Neural cell (in vitro differentiated cells): ENCODE measurements around the gene MRPS34. TPM values are rescaled to one million over a fixed set of nuclear protein-coding genes. Genes with fewer than 3 reads are reported as not detected.

Experiments used
- H2AFZ ChIP-seq: fragments of 200-600, 300-800 bp; sonication (generic), shearing (Covaris generic); 2 replicates; pipeline ENCODE4 v1.6.0; 2014; ENCODE audit warnings: low read depth, mild to moderate bottlenecking, antibody characterized with exemption, low read length, moderate library complexity
- H3F3A ChIP-seq: fragments of 200-600 bp; shearing (Covaris generic); 2 replicates; pipeline ENCODE4 v1.6.1; 2016; ENCODE audit warnings: mild to moderate bottlenecking, moderate library complexity, mixed read lengths, antibody characterized with exemption, low read length; ENCODE audit not compliant: insufficient read depth, poor library complexity, severe bottlenecking
- H3K27ac ChIP-seq: fragments of 200-600, 300-800 bp; sonication (generic), shearing (Covaris generic); 2 replicates; pipeline ENCODE4 v1.5.1; 2014; ENCODE audit warnings: mild to moderate bottlenecking, low read length, moderate library complexity
- H3K27me3 ChIP-seq: fragments of 300-800, 200-600 bp; sonication (generic), shearing (Covaris generic); 2 replicates; pipeline ENCODE4 v1.6.0; 2014; ENCODE audit warnings: mild to moderate bottlenecking, low read depth, low read length, moderate library complexity; ENCODE audit not compliant: insufficient read depth
- H3K36me3 ChIP-seq: fragments of 300-800, 200-600 bp; sonication (generic), shearing (Covaris generic); 2 replicates; pipeline ENCODE4 v1.5.1; 2014; ENCODE audit warnings: mild to moderate bottlenecking, antibody characterized with exemption, low read length, moderate library complexity; ENCODE audit not compliant: insufficient read depth
- H3K4me2 ChIP-seq: fragments of 300-800, 200-600 bp; sonication (generic), shearing (Covaris generic); 2 replicates; pipeline ENCODE4 v1.6.0; 2014; ENCODE audit warnings: mild to moderate bottlenecking, low read length
- H3K4me3 ChIP-seq: fragments of 300-800, 200-600 bp; sonication (generic), shearing (Covaris generic); 2 replicates; pipeline ENCODE4 v1.5.1; 2014; ENCODE audit warnings: mild to moderate bottlenecking, low read length, moderate library complexity
- H3K79me2 ChIP-seq: fragments of 200-600 bp; shearing (Covaris generic); replicated peaks from 2 replicates; pipeline ENCODE4 v1.6.0; 2014; ENCODE audit warnings: mild to moderate bottlenecking, low read length, moderate library complexity; ENCODE audit not compliant: insufficient read depth
- H3K9ac ChIP-seq: fragments of 300-800, 200-600 bp; sonication (generic), shearing (Covaris generic); 2 replicates; pipeline ENCODE4 v1.6.1; 2016; ENCODE audit warnings: mild to moderate bottlenecking, low read length, mixed read lengths
- H3K9me2 ChIP-seq: fragments of 200-600 bp; shearing (Covaris generic); 2 replicates; pipeline ENCODE4 v1.6.1; 2016; ENCODE audit warnings: mild to moderate bottlenecking, low read length, mixed read lengths; ENCODE audit not compliant: insufficient read depth
- H3K9me3 ChIP-seq: fragments of 200-600, 300-800 bp; sonication (generic), shearing (Covaris generic); 2 replicates; pipeline ENCODE4 v1.6.1; 2016; ENCODE audit warnings: mild to moderate bottlenecking, mixed run types, low read length, moderate library complexity, mixed read lengths
- H4K20me1 ChIP-seq: fragments of 200-600 bp; shearing (Covaris generic); 2 replicates; pipeline ENCODE4 v1.6.1; 2016; ENCODE audit warnings: mild to moderate bottlenecking, mixed run types; ENCODE audit not compliant: insufficient read depth
- EP300 ChIP-seq: fragments of 450-650 bp; conservative IDR thresholded peaks from 2 replicates; pipeline ENCODE4 v1.6.1; 2014; ENCODE audit warnings: antibody characterized with exemption, mild to moderate bottlenecking, moderate library complexity; ENCODE audit not compliant: poor library complexity, severe bottlenecking
- EZH2 ChIP-seq: fragments of 200-600, 300-800 bp; shearing (Covaris generic), sonication (generic); IDR thresholded peaks from 2 replicates; pipeline ENCODE4 v1.6.1; 2014; ENCODE audit warnings: antibody characterized with exemption, low read length, borderline replicate concordance, mild to moderate bottlenecking; ENCODE audit not compliant: insufficient read depth, poor library complexity, severe bottlenecking
- MXI1 ChIP-seq: fragments of 450-650 bp; conservative IDR thresholded peaks from 2 replicates; pipeline ENCODE4 v1.6.1; 2014; ENCODE audit warnings: antibody characterized with exemption, mild to moderate bottlenecking; ENCODE audit not compliant: poor library complexity, severe bottlenecking
- POLR2AphosphoS5 ChIP-seq: IDR thresholded peaks from 2 replicates; pipeline ENCODE4 v1.6.1; 2012
- RAD21 ChIP-seq: fragments of 450-650 bp; conservative IDR thresholded peaks from 2 replicates; pipeline ENCODE4 v1.6.1; 2014; ENCODE audit warnings: antibody characterized with exemption, mild to moderate bottlenecking, moderate library complexity
- SMC3 ChIP-seq: fragments of 450-650 bp; conservative IDR thresholded peaks from 2 replicates; pipeline ENCODE4 v1.6.1; 2014; ENCODE audit warnings: antibody characterized with exemption, mild to moderate bottlenecking, moderate library complexity; ENCODE audit not compliant: poor library complexity
- TAF1 ChIP-seq: IDR thresholded peaks from 2 replicates; pipeline ENCODE4 v1.6.1; 2012; ENCODE audit warnings: low read depth
- polyA plus RNA-seq: library from polyadenylated mRNA; depleted of rRNA; stranded (reverse); fragments of >200 nt; gene quantifications from 2 replicates; pipeline ENCODE4 v1.2.3, GENCODE V29; 2014
- TF ChIP-seq, protein P1 (sequence below): IDR thresholded peaks from 2 replicates; pipeline ENCODE4 v1.6.1; 2012; ENCODE audit warnings: borderline replicate concordance
- TF ChIP-seq, protein P2 (sequence below): fragments of 450-650 bp; IDR thresholded peaks from 2 replicates; pipeline ENCODE4 v1.5.1; 2014; ENCODE audit warnings: antibody characterized with exemption, mild to moderate bottlenecking, moderate library complexity; ENCODE audit not compliant: poor library complexity, severe bottlenecking

Gene MRPS34
- polyA plus RNA-seq, 1 donor from 2014 or later, result 113 TPM

- peaks cover under 1% of the 10 kb centered on the region for H3K36me3 ChIP-seq
Observed at GRCh38 chr16:1729026-1729425, 43.9 kb downstream of the MRPS34 start.

GRCh38 chr16:1727651-1728624, 45.0 kb downstream of the MRPS34 start:
- no peak overlapping the region for H2AFZ ChIP-seq
- no peaks in the 10 kb centered on the region for H3K36me3 ChIP-seq
- no peak overlapping the region for H3K27ac ChIP-seq
- H3K9me2 ChIP-seq, result no peaks in the 10 kb centered on the region
- H3K9ac ChIP-seq, result no peak overlapping the region
- H3K4me2 ChIP-seq, result no peak overlapping the region
- H3K9me3 ChIP-seq, result no peaks in the 10 kb centered on the region
- no peak for TF ChIP-seq EP300
- no peaks in the 10 kb centered on the region for H3K27me3 ChIP-seq
- peaks cover 9% of the 10 kb centered on the region for H3K79me2 ChIP-seq
- H3K4me3 ChIP-seq, result no peak overlapping the region
- no peaks in the 10 kb centered on the region for H4K20me1 ChIP-seq
- no peaks in the 10 kb centered on the region for H3F3A ChIP-seq

More at GRCh38 chr16:1729026-1729425, 43.9 kb downstream of the MRPS34 start:
- Histone ChIP-seq H3K4me3 (no peak overlapping the region), H2AFZ (no peak overlapping the region), H3K9me2 (no peaks in the 10 kb centered on the region), H3K9me3 (no peaks in the 10 kb centered on the region), H3K4me2 (no peak overlapping the region), H3K27ac (no peak overlapping the region), H3F3A (no peaks in the 10 kb centered on the region), H3K79me2 (peaks cover under 1% of the 10 kb centered on the region), H3K9ac (no peak overlapping the region), H3K27me3 (no peaks in the 10 kb centered on the region), H4K20me1 (no peaks in the 10 kb centered on the region)
- no peak for TF ChIP-seq EP300
- TF ChIP-seq POLR2AphosphoS5, result no peak
- TF ChIP-seq RAD21, result no peak
- TF ChIP-seq MXI1, result no peak
- no peak for TF ChIP-seq TAF1
- TF ChIP-seq EZH2, result no peak
- no peak for TF ChIP-seq SMC3
- TF ChIP-seq, protein P1, sequence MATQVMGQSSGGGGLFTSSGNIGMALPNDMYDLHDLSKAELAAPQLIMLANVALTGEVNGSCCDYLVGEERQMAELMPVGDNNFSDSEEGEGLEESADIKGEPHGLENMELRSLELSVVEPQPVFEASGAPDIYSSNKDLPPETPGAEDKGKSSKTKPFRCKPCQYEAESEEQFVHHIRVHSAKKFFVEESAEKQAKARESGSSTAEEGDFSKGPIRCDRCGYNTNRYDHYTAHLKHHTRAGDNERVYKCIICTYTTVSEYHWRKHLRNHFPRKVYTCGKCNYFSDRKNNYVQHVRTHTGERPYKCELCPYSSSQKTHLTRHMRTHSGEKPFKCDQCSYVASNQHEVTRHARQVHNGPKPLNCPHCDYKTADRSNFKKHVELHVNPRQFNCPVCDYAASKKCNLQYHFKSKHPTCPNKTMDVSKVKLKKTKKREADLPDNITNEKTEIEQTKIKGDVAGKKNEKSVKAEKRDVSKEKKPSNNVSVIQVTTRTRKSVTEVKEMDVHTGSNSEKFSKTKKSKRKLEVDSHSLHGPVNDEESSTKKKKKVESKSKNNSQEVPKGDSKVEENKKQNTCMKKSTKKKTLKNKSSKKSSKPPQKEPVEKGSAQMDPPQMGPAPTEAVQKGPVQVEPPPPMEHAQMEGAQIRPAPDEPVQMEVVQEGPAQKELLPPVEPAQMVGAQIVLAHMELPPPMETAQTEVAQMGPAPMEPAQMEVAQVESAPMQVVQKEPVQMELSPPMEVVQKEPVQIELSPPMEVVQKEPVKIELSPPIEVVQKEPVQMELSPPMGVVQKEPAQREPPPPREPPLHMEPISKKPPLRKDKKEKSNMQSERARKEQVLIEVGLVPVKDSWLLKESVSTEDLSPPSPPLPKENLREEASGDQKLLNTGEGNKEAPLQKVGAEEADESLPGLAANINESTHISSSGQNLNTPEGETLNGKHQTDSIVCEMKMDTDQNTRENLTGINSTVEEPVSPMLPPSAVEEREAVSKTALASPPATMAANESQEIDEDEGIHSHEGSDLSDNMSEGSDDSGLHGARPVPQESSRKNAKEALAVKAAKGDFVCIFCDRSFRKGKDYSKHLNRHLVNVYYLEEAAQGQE, result no peak
- TF ChIP-seq, protein P2, sequence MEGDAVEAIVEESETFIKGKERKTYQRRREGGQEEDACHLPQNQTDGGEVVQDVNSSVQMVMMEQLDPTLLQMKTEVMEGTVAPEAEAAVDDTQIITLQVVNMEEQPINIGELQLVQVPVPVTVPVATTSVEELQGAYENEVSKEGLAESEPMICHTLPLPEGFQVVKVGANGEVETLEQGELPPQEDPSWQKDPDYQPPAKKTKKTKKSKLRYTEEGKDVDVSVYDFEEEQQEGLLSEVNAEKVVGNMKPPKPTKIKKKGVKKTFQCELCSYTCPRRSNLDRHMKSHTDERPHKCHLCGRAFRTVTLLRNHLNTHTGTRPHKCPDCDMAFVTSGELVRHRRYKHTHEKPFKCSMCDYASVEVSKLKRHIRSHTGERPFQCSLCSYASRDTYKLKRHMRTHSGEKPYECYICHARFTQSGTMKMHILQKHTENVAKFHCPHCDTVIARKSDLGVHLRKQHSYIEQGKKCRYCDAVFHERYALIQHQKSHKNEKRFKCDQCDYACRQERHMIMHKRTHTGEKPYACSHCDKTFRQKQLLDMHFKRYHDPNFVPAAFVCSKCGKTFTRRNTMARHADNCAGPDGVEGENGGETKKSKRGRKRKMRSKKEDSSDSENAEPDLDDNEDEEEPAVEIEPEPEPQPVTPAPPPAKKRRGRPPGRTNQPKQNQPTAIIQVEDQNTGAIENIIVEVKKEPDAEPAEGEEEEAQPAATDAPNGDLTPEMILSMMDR, result no peak
